ENCODE results near the gene ABTB2.

- TF ChIP-seq, protein P1, sequence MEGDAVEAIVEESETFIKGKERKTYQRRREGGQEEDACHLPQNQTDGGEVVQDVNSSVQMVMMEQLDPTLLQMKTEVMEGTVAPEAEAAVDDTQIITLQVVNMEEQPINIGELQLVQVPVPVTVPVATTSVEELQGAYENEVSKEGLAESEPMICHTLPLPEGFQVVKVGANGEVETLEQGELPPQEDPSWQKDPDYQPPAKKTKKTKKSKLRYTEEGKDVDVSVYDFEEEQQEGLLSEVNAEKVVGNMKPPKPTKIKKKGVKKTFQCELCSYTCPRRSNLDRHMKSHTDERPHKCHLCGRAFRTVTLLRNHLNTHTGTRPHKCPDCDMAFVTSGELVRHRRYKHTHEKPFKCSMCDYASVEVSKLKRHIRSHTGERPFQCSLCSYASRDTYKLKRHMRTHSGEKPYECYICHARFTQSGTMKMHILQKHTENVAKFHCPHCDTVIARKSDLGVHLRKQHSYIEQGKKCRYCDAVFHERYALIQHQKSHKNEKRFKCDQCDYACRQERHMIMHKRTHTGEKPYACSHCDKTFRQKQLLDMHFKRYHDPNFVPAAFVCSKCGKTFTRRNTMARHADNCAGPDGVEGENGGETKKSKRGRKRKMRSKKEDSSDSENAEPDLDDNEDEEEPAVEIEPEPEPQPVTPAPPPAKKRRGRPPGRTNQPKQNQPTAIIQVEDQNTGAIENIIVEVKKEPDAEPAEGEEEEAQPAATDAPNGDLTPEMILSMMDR (IDR thresholded peaks at IDR 0.05): no peak
- no peak for TF ChIP-seq POLR2A (IDR thresholded peaks at IDR 0.05)
Observed at GRCh38 chr11:34245041-34245440, 112.8 kb downstream of the ABTB2 start.

All from tibial nerve (tissue), 3 donors.